HG02852 (cell line): ENCODE results near the gene ARHGAP8.

Experiments
- ATAC-seq: cut with Tn5 transposase; IDR thresholded peaks from one replicate; pipeline ENCODE4 v1.9.1; 2021; ENCODE audit warnings: mild to moderate bottlenecking, moderate library complexity; ENCODE audit not compliant: unreplicated experiment

The ARHGAP8 gene

DNA sequence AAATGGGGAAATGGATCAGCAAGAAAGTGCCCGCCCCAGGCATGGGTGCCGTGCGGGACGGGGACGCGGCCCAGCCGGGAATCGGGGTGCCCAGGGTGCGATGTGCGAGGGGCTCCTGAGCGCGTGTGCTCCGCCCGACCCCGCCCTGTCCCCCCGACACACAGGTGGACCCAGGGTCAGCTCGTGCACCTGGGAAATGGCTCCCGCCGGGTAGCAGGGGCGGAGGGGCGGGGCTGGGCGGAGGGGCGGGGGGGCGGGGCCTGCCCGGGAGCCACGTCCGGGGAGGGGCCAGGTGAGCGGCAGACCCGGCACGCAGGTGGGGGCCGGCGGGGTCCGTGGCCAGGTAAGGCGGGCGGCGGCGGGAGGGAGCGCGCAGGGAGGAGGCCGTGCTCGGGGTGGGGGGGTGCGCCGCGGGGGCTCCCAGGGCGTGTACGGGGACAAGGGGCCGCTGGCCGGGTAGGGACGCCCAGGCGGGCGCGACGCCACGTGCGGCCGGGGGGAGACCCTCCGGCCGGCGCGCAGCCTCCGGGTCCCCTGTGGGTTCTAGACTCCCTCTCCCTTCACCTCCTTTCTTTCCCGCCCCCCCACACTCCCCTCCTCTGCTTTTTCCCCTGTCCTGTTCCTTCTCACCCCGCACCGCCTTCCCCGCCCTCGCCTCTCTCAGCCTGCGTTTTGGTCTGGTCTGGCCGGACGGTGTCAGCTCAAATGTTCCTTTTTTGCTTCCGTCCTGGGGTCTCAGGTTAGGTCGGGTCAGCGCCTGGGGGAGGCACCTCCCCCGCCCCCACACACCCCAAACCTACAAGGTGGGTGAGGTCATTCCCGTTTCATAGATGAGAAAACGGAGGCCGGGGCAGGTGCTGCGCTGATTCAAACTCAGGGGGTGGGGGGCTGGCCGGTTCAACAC lies at the start of gene ARHGAP8:
TSS of gene ARHGAP8 (plus strand) at position 291 of the 904 bp plus-strand sequence. CDS start 33,953 bp downstream, outside the sequence.
- no peak for ATAC-seq

- ATAC-seq, result no peak
Observed at GRCh38 chr22:44703255-44703870, 49.0 kb upstream of the ARHGAP8 start.

- ATAC-seq, result no peak
Observed at GRCh38 chr22:44704159-44705021, 48.0 kb upstream of the ARHGAP8 start.

- no peak for ATAC-seq
Observed at GRCh38 chr22:44705022-44705297, 47.4 kb upstream of the ARHGAP8 start.

DNA sequence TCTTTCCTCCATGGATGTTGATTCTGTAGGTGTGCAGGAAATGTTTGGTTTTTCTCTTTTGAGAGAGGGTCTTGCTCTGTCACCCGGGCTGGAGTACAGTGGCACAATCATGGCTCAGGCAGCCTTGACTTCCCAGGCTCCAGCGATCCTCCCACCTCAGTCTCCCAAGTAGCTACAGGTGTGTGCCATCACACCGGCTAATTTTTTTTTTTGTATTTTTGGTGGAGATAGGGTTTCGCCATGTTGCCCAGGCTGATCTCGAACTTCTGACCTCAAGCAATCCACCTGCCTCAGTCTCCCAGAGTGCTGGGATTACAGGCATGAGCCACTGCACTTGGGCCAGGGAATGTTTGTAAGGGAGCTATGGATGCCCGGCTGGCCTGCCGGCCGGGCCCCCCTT lies 45.9 kb upstream of the ARHGAP8 start:
- ATAC-seq, result no peak

DNA sequence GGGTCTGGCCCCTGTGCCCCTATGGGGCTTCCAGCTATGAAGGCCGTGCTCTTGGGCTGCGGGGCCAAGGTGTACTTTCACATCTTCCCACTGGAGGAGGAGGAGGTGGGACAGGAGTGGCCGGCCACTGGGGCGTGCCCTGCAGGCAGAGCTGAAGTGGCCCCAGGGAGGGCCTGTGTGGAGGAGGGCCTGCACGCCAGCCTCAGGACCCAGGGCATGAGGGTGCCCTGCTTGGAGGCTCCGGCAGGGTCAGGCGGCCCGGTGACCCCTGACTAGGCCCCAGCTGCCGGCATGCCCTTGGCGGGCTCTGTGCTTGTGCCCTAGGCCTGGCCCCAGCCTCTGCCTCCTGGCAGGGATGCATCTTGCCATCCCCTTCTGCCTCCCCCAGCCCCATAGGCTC lies 45.2 kb upstream of the ARHGAP8 start:
- no peak for ATAC-seq

GRCh38 chr22:44707752-44708151 lies 44.6 kb upstream of the ARHGAP8 start:
- no peak for ATAC-seq

- no peak for ATAC-seq
Observed at GRCh38 chr22:44709881-44710392, 42.4 kb upstream of the ARHGAP8 start.

DNA sequence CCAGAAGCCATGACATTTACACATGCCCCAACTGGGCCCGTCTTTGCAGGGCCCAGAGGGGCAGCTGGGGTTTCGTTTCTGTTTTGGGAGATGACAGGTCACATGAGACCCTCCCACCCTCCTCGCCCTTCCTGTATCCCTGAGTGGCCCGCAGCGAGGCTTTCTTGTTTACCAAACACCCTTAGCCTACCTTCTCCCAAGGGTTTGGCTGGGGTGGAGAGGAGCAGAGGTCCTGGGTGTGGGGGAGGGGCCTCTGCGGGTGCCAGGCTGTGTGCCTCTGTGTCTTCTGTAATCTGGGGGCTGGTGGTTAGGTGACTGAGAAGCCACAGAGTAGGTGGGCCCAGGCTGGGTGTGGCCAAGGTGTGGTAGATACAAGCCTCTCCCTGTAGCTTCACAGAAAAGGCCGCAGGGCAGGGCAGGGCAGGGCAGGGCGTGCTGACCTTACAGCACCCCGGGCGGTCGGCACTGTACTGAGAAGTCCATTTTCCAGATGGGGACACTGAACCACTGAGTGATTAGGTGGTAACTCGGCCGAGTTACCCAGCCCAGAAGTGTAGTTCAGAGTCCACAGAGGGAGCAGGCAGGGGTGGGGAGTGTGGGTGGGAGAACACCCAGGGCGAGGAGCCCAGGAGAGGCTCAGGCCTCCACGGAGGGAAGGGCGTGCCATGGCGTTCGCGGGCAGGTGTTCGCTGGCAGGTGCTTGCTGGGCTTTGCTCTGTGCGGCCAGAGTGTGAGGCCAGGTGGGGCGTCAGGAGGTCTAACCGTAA lies 41.7 kb upstream of the ARHGAP8 start:
- ATAC-seq, result no peak

GRCh38 chr22:44711241-44711560 lies 41.2 kb upstream of the ARHGAP8 start:
- ATAC-seq, result no peak

DNA sequence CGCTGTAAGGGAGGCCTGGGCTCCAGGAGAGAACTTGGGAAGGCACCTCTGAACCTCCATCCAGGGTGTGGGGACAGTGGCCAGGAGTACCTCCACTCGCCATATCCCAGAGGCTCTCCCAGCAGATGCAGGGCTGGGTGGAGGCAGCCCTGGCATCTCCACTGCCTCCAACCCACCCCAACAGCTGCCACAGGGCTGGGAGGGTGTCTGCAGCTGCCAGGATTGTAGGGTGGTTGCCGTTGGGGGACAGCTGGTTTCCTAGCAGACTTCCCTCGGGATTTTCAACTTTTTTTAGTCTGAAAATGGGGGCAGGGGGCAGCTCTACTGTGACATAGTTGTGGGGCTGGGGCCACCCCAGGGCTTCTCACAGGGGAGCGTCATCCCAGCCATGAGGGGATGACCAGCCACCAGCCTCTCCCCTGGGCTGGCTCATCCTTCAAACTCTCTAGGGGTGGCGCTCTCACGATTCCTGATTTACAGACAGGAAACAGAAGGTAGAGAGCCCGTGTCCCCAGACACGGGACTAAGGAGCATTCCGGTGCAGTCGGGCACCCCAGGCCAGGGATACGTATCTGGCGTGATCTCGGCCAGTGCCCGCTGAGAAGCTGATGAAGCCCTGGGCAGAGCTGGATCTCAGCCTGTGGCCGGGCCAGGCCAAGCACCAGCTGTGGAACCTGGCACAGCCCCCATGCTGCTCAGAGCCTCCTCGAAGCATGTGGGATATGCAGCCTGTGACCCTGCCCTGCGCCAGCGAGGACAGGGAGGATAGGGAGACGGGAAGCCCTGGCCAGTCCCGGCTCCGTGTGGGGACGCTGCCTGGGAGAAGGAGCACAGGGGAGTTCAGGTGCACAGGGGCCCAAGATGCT lies 40.5 kb upstream of the ARHGAP8 start:
- no peak for ATAC-seq

- no peak for ATAC-seq
Observed at GRCh38 chr22:44712962-44713361, 39.4 kb upstream of the ARHGAP8 start.

- ATAC-seq, result no peak
Observed at GRCh38 chr22:44714703-44715350, 37.5 kb upstream of the ARHGAP8 start.

DNA sequence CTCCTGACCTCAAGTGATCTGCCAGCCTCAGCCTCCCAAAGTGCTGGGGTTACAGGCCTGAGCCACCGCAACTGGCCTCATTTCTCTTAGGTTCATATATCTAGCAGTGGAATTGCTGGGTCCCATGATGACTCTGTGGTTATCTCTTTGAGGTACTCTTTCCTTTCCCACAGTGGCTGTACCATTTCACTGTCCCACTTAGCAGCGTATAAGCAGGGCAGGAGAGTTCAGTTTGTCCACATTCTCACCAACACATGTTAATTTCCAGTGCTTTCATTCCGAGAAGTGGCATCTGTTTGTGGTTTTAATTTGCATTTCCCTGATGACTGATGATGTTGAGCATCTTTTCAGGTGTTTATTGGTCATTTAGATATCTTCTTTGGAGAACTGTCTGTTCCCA lies 34.0 kb upstream of the ARHGAP8 start:
- no peak for ATAC-seq

GRCh38 chr22:44719586-44720368 lies 32.6 kb upstream of the ARHGAP8 start:
- no peak for ATAC-seq

DNA sequence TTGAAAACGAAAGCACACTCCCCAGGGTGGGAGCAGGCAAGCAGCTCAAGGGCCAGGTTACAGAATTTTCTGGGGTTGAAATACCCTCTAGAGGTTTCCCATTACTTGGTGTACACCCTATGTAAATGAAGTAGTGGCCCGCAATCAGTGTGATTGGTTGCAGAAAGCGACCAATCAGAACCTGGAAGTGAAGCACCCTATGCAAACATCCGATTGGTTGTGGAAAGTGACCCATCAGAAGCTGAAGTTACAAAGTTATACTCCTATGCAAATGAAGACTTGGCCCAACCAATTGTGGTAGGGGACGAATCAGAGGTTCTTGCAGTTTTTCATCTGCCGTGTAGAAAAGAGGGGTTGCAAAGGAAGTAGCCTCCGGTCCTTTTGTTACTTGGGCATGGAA lies 31.2 kb upstream of the ARHGAP8 start:
- ATAC-seq, result no peak

DNA sequence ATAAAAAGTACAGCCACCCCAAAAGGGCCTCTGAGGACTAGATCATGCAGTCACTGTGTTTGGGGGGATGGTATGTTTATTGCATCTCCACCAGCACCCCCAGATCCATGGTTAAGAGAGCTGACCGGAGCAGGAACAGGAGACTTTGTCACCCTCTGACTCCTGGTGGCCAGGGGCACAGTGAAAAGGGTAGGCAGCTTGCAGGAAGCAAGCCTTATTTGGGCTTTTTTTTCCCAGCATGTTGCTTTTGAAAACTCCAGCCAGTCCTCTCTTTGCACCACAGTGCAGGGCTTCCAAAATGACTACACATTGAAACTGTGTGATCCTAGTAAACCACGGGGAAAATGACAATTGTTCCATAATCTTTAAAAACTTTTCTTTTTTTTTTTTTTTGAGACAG lies 29.8 kb upstream of the ARHGAP8 start:
- no peak for ATAC-seq

DNA sequence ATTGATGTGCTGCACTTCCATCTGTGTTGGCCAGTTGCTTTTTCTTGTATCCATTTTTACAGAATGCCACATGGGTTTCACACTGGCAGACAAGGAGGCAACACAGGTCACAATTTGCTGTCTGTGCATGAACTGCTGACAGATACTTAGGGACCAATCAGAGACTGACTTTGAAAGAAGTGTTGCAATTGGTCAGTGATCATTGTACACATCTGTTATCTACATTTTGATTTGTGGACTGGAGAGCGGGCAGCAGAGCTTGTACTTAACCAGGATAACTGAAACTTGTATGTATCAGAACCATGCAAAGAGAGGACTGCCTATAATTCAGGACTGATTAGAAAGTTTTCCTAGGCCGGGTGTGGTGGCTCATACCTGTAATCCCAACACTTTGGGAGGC lies 28.6 kb upstream of the ARHGAP8 start:
- ATAC-seq, result no peak

- ATAC-seq, result no peak
Observed at GRCh38 chr22:44724416-44724815, 28.0 kb upstream of the ARHGAP8 start.
